Panc1 (cell line): Measurements from ENCODE around the gene ATP6V0A4. TPM values are rescaled to one million over a fixed set of nuclear protein-coding genes. Genes with fewer than 3 reads are reported as not detected.

ENCODE experiments used
- ATAC-seq: fragments of 200-7000 bp; cut with Tn5 transposase; 2 replicates; pipeline ENCODE4 v1.9.1; 2020; ENCODE audit warnings: mild to moderate bottlenecking, moderate library complexity
- BruUV-seq: library from RNA; stranded (reverse); fragments of 400-500 nt; replicated peaks from 2 replicates; lab custom pipeline; 2021; lab: Mats Ljungman, UMichigan
- CTCF ChIA-PET: fragments of 300-600 bp; sonication (Branson Sonifier 250); formaldehyde crosslinking; loops from one replicate; lab custom pipeline; 2022; ENCODE audit warnings: antibody characterized with exemption; lab: Charles Lee
- POLR2A ChIA-PET: fragments of 300-600 bp; sonication (Branson Sonifier 250); formaldehyde crosslinking; loops from one replicate; lab custom pipeline; 2022; ENCODE audit warnings: antibody characterized with exemption; lab: Charles Lee
- DNase-seq: peaks from one replicate; pipeline ENCODE4 v3.0.0-alpha.2; 2010; ENCODE audit warnings: low read depth, low spot score
- H3K27ac ChIP-seq: 2 replicates; pipeline ENCODE4 v1.5.1; 2011; ENCODE audit warnings: mild to moderate bottlenecking, low read length, inconsistent platforms
- H3K27me3 ChIP-seq: fragments of 200-500 bp; sonication (Bioruptor generic); 2 replicates; pipeline ENCODE4 v1.6.0; 2014; ENCODE audit warnings: low read length, inconsistent platforms; ENCODE audit not compliant: control insufficient read depth, insufficient read depth
- H3K36me3 ChIP-seq: fragments of 200-500 bp; sonication (Bioruptor generic); 2 replicates; pipeline ENCODE4 v1.5.1; 2014; ENCODE audit warnings: inconsistent platforms, mild to moderate bottlenecking, low read length, moderate library complexity; ENCODE audit not compliant: control insufficient read depth, insufficient read depth
- H3K4me1 ChIP-seq: 2 replicates; pipeline ENCODE4 v1.5.1; 2011; ENCODE audit warnings: inconsistent platforms, mild to moderate bottlenecking, low read length, moderate library complexity; ENCODE audit not compliant: control insufficient read depth, insufficient read depth
- H3K4me3 ChIP-seq, 2 experiments: 2 replicates each; pipeline ENCODE4 v1.5.1; 2011 to 2012; ENCODE audit warnings: low read depth in 2 of 2, low read length in 2 of 2, mild to moderate bottlenecking in 2 of 2, inconsistent platforms in 1 of 2, moderate library complexity in 1 of 2
- H3K9me3 ChIP-seq: fragments of 200-500 bp; sonication (Bioruptor generic); 2 replicates; pipeline ENCODE4 v1.5.1; 2014; ENCODE audit warnings: low read depth, mild to moderate bottlenecking, inconsistent platforms, low read length, moderate library complexity; ENCODE audit not compliant: control insufficient read depth, insufficient read depth
- POLR2AphosphoS5 ChIP-seq: IDR thresholded peaks from 2 replicates; pipeline ENCODE4 v1.6.1; 2012; ENCODE audit warnings: mild to moderate bottlenecking, low read depth, low read length, moderate library complexity
- SIN3A ChIP-seq: IDR thresholded peaks from 2 replicates; pipeline ENCODE4 v1.6.1; 2012; ENCODE audit warnings: low read depth, mild to moderate bottlenecking, low read length, moderate library complexity, borderline replicate concordance; ENCODE audit not compliant: insufficient read depth
- TCF7L2 ChIP-seq: IDR thresholded peaks from 2 replicates; pipeline ENCODE4 v1.6.1; 2011; ENCODE audit warnings: mild to moderate bottlenecking, low read depth, low read length, inconsistent platforms
- in situ Hi-C: cut with HindIII; loops from 2 replicates; pipeline ENCODE4 v1.10.0; 2016; ENCODE audit warnings: low sequenced_read_pairs, low pct_unique_long_range_greater_than_20kb
- intact Hi-C: fragments of 100-400 bp; cut with micrococcal nuclease; formaldehyde crosslinking; loops from one replicate; pipeline ENCODE4 v1.10.0; 2022; ENCODE audit not compliant: unreplicated experiment
- total RNA-seq: library from RNA; stranded (reverse); gene quantifications from one replicate; pipeline ENCODE4 v1.2.1, GENCODE V29; 2021; ENCODE audit not compliant: unreplicated experiment
- TF ChIP-seq, protein P1 (sequence below), 2 experiments: IDR thresholded peaks; 2 replicates each; pipeline ENCODE4 v1.6.1; 2011 to 2012; ENCODE audit warnings: low read depth in 2 of 2, control low read depth in 1 of 2, low read length in 1 of 2, mild to moderate bottlenecking in 1 of 2, moderate library complexity in 1 of 2; ENCODE audit not compliant: insufficient read depth in 1 of 2
- TF ChIP-seq, protein P2 (sequence below): fragments of 450-650 bp; IDR thresholded peaks from 2 replicates; pipeline ENCODE4 v1.5.1; 2017; ENCODE audit warnings: mild to moderate bottlenecking

ATP6V0A4 gene
- total RNA-seq, 1 experiment from 2014 or later: 0.15 TPM

DNA sequence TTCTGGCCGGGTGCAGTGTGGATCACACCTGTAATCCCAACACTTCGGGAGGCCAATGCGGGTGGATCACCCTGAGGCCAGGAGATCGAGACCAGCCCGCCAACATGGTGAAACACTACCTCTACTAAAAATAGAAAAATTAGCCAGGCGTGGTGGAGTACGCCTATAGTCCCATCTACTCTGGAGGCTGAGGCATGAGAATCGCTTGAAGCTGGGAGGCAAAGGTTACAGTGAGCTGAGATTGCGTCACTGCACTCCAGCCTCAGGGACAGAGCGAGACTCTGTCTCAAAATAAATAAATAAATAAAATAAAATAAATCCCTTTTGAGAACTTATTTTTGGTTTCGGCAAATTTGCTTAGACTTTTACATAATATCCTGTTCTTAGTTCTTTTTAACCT, 31.3 kb upstream of the ATP6V0A4 start:
- ChIA-PET POLR2A (no interaction called here), CTCF (no interaction called here)
- Histone ChIP-seq H3K4me1 (no peaks in the 10 kb centered on the region), H3K9me3 (no peaks in the 10 kb centered on the region), H3K27ac (no peak overlapping the region), H3K27me3 (no peaks in the 10 kb centered on the region), H3K36me3 (no peaks in the 10 kb centered on the region), H3K4me3 (no peak overlapping the region)
- in situ Hi-C loops: no loop called here
- intact Hi-C loops: no loop called here
- no peak for ATAC-seq
- no peak for DNase-seq
- BruUV-seq: no TSS peak
- TF ChIP-seq, protein P1, sequence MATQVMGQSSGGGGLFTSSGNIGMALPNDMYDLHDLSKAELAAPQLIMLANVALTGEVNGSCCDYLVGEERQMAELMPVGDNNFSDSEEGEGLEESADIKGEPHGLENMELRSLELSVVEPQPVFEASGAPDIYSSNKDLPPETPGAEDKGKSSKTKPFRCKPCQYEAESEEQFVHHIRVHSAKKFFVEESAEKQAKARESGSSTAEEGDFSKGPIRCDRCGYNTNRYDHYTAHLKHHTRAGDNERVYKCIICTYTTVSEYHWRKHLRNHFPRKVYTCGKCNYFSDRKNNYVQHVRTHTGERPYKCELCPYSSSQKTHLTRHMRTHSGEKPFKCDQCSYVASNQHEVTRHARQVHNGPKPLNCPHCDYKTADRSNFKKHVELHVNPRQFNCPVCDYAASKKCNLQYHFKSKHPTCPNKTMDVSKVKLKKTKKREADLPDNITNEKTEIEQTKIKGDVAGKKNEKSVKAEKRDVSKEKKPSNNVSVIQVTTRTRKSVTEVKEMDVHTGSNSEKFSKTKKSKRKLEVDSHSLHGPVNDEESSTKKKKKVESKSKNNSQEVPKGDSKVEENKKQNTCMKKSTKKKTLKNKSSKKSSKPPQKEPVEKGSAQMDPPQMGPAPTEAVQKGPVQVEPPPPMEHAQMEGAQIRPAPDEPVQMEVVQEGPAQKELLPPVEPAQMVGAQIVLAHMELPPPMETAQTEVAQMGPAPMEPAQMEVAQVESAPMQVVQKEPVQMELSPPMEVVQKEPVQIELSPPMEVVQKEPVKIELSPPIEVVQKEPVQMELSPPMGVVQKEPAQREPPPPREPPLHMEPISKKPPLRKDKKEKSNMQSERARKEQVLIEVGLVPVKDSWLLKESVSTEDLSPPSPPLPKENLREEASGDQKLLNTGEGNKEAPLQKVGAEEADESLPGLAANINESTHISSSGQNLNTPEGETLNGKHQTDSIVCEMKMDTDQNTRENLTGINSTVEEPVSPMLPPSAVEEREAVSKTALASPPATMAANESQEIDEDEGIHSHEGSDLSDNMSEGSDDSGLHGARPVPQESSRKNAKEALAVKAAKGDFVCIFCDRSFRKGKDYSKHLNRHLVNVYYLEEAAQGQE (IDR thresholded peaks at IDR 0.05; ENCODE audit: insufficient read depth in 1 of 2, low read depth in 2 of 2, low read length in 1 of 2): no peak
- TF ChIP-seq TCF7L2 (no peak), SIN3A (no peak), POLR2AphosphoS5 (no peak)
- TF ChIP-seq, protein P2, sequence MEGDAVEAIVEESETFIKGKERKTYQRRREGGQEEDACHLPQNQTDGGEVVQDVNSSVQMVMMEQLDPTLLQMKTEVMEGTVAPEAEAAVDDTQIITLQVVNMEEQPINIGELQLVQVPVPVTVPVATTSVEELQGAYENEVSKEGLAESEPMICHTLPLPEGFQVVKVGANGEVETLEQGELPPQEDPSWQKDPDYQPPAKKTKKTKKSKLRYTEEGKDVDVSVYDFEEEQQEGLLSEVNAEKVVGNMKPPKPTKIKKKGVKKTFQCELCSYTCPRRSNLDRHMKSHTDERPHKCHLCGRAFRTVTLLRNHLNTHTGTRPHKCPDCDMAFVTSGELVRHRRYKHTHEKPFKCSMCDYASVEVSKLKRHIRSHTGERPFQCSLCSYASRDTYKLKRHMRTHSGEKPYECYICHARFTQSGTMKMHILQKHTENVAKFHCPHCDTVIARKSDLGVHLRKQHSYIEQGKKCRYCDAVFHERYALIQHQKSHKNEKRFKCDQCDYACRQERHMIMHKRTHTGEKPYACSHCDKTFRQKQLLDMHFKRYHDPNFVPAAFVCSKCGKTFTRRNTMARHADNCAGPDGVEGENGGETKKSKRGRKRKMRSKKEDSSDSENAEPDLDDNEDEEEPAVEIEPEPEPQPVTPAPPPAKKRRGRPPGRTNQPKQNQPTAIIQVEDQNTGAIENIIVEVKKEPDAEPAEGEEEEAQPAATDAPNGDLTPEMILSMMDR: no peak

DNA sequence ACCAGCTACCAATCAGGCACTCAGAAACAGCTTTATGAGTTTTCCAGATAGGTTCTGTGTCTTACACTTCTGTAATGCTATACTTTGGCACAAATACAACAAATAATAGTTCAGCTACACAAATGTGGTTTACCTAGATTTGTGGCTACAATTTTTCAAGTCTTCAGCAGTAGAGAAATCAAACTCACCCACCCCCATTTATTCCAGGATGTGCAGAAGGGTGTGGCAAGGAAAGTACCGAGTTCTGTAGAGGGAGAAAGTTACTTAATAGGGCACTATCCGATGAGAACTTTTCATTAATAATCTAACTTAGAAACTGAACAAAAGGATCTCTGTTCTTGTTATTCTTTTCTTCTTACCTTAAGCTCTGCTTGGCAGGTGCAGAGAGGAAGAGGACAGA, 30.3 kb upstream of the ATP6V0A4 start:
- POLR2A ChIA-PET: no interaction called here
- Histone ChIP-seq H3K36me3 (no peaks in the 10 kb centered on the region), H3K9me3 (no peaks in the 10 kb centered on the region), H3K27ac (no peak overlapping the region), H3K4me3 (no peak overlapping the region), H3K27me3 (no peaks in the 10 kb centered on the region), H3K4me1 (no peaks in the 10 kb centered on the region)
- in situ Hi-C loops: no loop called here
- DNase-seq: no peak
- TF ChIP-seq POLR2AphosphoS5 (no peak), TCF7L2 (no peak), SIN3A (no peak)
- TF ChIP-seq, protein P2: no peak
- TF ChIP-seq, protein P1 (IDR thresholded peaks at IDR 0.05; ENCODE audit: insufficient read depth in 1 of 2, low read depth in 2 of 2, low read length in 1 of 2): no peak
- no TSS peak for BruUV-seq
- intact Hi-C loops: no loop called here
- CTCF ChIA-PET: no interaction called here
- ATAC-seq: no peak
